ENCODE measurements around the gene ALDH16A1.

Gene ALDH16A1

GRCh38 chr19:49423985-49424303 is 29.1 kb upstream of the ALDH16A1 start:
- DNase-seq (ENCODE audit: low read depth): no peak

- no peak for DNase-seq (ENCODE audit: low read depth)
Measured at GRCh38 chr19:49425178-49425577, 27.8 kb upstream of the ALDH16A1 start, which contains the start of gene GFY. Gene GFY, plus strand, starts transcription at chr19:49425388. Its CDS starts 1,043 bp downstream, at chr19:49426431.

DNA sequence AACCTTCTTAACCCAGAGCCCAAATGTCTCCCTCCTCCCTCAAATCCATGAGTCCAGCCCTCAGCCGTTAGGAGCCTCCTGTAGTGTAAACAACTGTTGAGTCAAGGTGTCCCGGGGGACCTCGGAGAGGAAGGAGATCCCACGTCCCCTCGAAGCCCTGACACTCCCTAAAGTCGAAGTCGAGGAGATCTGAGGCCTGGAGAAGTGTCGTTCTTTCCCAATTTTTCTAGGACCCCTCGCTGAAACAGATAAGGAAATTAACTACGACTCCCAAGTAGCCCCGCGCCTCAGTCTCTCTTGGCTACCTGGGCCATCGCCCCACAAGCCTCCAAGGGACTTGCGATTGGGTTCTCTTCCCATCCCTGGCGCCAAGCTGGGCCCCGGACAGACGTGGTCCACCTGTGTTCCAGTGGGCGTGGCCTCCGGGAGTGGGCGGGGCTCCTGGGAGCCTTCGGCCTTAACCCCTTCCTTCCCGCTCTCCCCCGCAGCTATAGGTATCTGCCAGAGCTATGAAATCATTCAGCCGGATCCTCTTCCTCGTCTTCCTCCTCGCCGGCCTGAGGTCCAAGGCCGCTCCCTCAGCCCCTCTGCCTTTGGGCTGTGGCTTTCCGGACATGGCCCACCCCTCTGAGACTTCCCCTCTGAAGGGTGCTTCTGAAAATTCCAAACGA is 27.0 kb upstream of the ALDH16A1 start:
- DNase-seq (ENCODE audit: low read depth): no peak

DNA sequence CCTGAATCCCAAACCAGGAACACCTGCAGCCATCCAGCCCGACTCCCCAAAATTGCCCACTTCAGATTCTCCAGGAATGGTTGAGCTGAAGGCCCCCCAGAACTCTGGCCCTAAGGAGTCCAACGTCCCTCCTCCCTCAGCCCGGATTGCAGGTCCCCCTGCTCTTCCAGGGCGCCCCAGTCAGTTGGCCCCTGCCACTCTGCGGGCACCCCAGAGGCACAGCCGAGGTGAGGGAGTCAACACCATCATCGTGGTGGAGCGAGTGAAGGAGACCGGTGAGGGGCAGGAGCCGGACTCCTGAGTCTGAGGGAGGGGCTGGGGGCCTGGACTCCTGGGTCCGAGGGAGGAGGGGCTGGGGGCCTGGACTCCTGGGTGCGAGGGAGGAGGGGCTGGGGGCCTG is 25.7 kb upstream of the ALDH16A1 start:
- DNase-seq (ENCODE audit: low read depth): no peak

DNA sequence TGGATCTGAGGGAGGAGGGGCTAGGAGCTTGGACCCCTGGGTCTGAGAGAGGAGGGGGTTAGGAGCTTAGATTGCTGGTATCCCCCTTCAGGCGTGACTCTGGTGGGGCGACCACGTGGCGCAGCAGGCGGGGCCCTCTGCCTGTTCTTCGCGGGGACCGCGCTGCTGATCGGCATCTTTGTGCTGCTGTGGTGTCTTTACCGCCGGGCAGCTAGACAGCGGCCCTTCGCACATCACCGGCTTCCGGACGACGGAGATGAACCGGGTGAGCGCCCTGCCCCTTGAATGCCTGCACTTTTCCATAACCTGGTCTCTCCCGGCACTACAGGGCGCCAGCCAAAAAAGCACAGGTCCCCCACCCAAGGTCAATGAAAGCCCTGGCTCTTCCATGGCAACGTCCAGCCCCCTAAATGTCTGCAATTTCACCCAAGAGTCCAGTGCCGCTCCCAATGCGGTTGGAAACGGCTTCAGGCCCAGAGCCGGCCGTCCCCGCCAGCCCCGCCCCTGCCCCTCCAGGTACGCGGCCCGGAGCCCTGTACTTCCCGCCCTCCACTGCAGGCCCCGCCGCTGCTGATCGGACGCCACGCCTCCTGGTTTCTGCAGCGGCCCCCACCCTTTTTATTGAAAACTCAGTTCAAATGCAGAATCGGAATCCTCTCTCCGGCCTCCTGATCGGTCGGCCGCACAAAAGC is 25.0 kb upstream of the ALDH16A1 start:
- no peak for DNase-seq (ENCODE audit: low read depth)

GRCh38 chr19:49428547-49429451 is 24.2 kb upstream of the ALDH16A1 start:
- no peak for DNase-seq (ENCODE audit: low read depth)

GRCh38 chr19:49430172-49430677 is 22.8 kb upstream of the ALDH16A1 start:
- no peak for DNase-seq (ENCODE audit: low read depth)

- DNase-seq (ENCODE audit: low read depth): no peak
Measured at GRCh38 chr19:49430678-49431329, 22.2 kb upstream of the ALDH16A1 start.

GRCh38 chr19:49431330-49431749 is 21.7 kb upstream of the ALDH16A1 start:
- no peak for DNase-seq (ENCODE audit: low read depth)

DNA sequence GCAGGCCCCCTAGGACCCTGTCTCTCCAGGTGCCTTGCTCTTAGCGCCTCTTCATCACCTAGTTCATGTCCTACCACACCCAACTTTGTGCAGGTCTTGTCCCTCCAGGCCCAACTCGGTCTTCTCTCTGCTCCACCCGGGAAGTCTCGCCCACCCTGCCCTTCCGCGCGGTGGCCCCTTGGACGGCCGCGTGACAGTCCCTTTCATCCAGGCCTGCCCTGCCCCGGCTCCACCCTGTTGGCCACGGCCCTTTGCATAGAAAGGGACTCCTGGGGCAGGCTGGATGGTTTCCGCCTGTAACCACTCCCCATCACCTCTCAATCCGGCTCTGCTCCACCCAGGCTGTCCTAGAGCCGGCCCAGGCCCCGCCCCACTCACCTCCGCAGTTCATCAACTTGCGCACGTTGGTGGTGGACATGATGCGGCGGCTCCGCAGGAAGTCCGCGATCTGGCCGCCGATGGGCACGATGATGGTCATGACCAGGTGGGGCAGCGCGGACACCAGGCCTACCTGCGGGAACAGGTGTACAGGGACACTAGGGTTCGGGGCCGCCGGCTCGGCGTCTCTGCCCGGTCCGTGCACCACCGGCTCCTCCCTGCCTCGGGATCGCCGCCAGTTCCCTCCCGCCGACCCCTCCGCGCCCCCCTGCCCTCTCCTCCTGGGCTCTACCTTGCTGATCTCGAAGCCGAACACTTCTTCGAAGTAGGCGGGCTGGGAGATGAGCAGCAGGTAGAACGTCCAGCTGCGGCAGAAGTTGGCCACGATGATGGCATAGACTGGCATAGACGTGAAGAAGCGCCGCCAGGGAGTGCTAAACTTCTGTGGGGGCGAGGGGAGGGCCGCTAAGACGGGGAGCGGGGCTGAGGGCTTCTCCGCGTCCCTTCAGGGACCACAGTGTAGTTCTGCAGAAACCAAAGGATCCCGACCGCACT is 20.6 kb upstream of the ALDH16A1 start:
- no peak for DNase-seq (ENCODE audit: low read depth)

DNA sequence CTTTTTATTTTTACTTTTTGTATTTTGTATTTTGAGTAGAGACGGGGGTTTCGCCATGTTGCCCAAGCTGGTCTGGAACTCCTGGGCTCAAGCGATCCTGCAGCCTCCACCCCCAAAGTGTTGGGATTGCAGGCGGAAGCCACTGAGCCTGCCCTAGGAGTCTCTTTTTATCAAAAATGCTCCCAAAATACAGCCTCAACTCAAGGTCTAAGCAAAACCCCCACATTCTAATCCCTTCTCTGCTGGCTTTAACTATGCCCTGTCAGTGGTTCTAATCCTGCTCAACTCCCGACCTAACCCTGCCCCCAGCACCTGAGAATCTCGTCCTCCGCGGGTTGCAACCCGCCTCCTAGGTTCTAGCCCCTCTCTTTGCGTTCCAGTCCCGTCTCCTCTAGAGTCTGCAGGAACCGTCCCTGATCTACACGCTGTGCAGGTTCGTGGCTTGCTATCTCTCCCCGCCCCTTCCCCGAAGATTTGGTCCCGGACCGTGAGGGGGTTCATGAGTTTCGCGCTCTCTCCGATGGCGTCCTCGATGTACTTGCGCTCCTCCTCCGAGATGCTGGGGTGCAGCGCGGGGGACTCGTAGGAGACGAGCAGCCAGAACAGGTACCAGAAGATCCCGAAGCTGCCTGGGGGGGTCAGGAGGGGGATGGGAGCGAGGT is 19.7 kb upstream of the ALDH16A1 start:
- DNase-seq (ENCODE audit: low read depth): no peak

GRCh38 chr19:49434907-49435583 is 18.0 kb upstream of the ALDH16A1 start:
- no peak for DNase-seq (ENCODE audit: low read depth)

- DNase-seq (ENCODE audit: low read depth): no peak
Measured at GRCh38 chr19:49435670-49436069, 17.4 kb upstream of the ALDH16A1 start.

GRCh38 chr19:49436381-49437017 is 16.5 kb upstream of the ALDH16A1 start:
- DNase-seq (ENCODE audit: low read depth): no peak

- DNase-seq (ENCODE audit: low read depth): no peak
Measured at GRCh38 chr19:49437231-49437630, 15.8 kb upstream of the ALDH16A1 start.

DNA sequence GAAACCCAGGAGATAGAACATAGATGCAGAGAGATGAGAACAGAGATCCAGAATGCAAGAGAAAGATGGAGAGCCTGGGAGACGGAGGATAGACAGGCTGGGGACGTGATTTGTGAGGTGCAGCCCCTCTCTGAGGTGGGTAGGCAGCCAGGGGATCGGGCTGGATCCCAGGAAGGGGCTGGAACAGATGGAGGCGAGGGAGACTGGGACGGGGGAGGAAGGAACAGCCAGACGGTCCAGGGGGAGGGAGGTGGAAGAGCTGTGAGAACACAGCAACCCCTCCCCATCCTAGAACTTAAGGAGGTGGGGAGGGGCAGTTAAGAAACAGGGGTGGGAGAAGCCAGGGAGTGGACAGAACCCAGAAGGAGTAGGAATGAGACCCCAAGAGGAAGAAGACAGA is 14.8 kb upstream of the ALDH16A1 start:
- DNase-seq (ENCODE audit: low read depth): no peak

DNA sequence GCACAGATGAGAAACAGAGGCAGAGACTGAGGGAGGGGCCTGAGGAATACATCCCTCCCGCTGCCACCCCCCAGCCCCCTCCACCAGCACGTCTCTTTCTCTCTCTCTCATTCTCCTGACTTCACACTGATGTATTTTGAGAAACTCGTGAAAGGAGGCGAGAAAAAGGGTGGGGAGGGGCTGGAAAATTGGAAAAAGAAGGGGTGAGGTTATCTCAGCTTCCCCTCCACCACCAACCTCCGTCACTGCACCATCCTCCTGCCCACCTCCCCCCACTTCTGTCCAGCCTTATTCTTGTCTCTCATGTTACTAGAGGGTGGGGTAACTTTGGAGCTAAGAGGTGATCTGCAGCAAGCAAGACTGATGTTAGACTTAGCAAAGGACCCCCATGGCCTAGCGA is 13.2 kb upstream of the ALDH16A1 start:
- no peak for DNase-seq (ENCODE audit: low read depth)

- DNase-seq (ENCODE audit: low read depth): no peak
Measured at GRCh38 chr19:49440439-49441209, 12.4 kb upstream of the ALDH16A1 start.
